Left lung (tissue), 10 donors: ENCODE data around the gene FOXN1. TPM values are rescaled to one million over a fixed set of nuclear protein-coding genes. Genes with fewer than 3 reads are reported as not detected.
"Not testable (repeated sequence)": the region's sequence is repeated elsewhere in the genome, so short reads cannot be mapped to it uniquely, and the experiment has no call there.

Experiments used
- ATAC-seq: fragments of 200-7000 bp; cut with Tn5 transposase; one replicate; pipeline ENCODE4 v1.9.1; 2020; ENCODE audit warnings: moderate library complexity
- DNase-seq, 4 donors: peaks; one replicate each; pipeline ENCODE4 v3.0.0-alpha.2; 2013 to 2020
- H3K27ac ChIP-seq, 2 donors: fragments of 200-600 bp; sonication (generic) in 1 of 2; one replicate each; pipeline versions ENCODE4 v1.5.0 to v1.8.0; 2020 to 2021
- H3K27me3 ChIP-seq, 2 donors: fragments of 200-600 bp; sonication (generic) in 1 of 2; one replicate each; pipeline versions ENCODE4 v1.5.0 to v1.8.0; 2020 to 2021
- H3K36me3 ChIP-seq, 2 donors: fragments of 200-600 bp; sonication (generic) in 1 of 2; one replicate each; pipeline versions ENCODE4 v1.5.0 to v1.8.0; 2020 to 2021
- H3K4me1 ChIP-seq, 2 donors: fragments of 200-600 bp; one replicate each; pipeline ENCODE4 v1.8.0; 2021
- H3K4me3 ChIP-seq, 2 donors: fragments of 200-600 bp; sonication (generic) in 1 of 2; one replicate each; pipeline versions ENCODE4 v1.5.0 to v1.8.0; 2020 to 2021; ENCODE audit warnings: mild to moderate bottlenecking in 1 of 2
- H3K9me3 ChIP-seq, 2 donors: fragments of 200-600 bp; sonication (generic) in 1 of 2; one replicate each; pipeline versions ENCODE4 v1.5.0 to v1.8.0; 2020 to 2021
- intact Hi-C, 2 donors: fragments of 100-400 bp; cut with DNase I; formaldehyde crosslinking; loops; one replicate each; pipeline versions ENCODE4 v1.11.2 to v1.14.2; 2022
- polyA plus RNA-seq, 6 donors: library from polyadenylated mRNA; unstranded; fragments of 120-200 nt; gene quantifications; one replicate each; pipeline ENCODE4 v1.2.1, GENCODE V29; 2013; ENCODE audit not compliant: insufficient read length in 6 of 6
- total RNA-seq, 2 donors: library from RNA; stranded (reverse); fragmentation: NEBNext Ultra II Directional; extraction: Animal tissue kit (Norgen Biotek cat#: 25700); gene quantifications; one replicate each; pipeline ENCODE4 v1.2.1, GENCODE V29; 2021
- TF ChIP-seq, protein P1 (sequence below), 2 donors: fragments of 200-600 bp; sonication (generic) in 1 of 2; IDR thresholded peaks; one replicate each; pipeline versions ENCODE4 v1.5.0 to v1.8.0; 2021; ENCODE audit warnings: antibody characterized with exemption in 2 of 2
- donor health status: DM: no; HTN: yes; CAD: no.
- donor health status: DM: no; HTN: no; CAD: no.

FOXN1 gene
- total and polyA plus RNA-seq, 8 donors: 0.06 to 0.29 (median 0.18) TPM

DNA sequence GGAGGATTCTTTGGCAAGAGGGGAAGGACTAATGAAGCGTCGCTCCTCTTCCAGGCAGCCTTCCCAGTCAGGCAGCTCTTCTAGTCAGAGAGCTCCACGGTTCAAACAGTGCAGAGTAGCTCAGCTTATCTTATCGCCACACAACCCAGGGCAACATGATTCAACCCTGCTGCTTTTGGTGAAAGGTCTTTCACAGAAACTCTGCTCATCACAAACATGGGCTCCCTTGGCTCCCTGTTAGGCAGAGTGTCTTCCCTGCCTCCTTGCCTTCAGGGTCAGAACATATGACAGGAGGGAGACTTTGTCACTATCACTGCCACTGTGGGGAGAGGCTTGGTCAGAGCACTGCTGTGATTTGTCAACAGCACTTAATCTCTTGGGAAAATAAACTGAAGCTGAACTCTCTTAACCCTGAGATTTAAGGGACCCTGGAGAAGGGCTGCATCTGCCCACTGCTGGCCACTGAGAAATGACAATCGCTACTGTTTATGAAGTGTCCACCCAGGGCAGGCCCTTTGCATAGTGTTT is 39.6 kb upstream of the FOXN1 start:
- DNase-seq: peak in 2 of 4 donors; percentile 51 to 53
- Histone ChIP-seq H3K9me3 (no peaks in the 10 kb centered on the region), H3K4me3 (no peak overlapping the region), H3K27ac (no peak overlapping the region), H3K27me3 (peaks cover 0 to 6% of the 10 kb centered on the region in 2 donors), H3K4me1 (peaks cover 0 to 25% of the 10 kb centered on the region in 2 donors), H3K36me3 (no peaks in the 10 kb centered on the region)
- intact Hi-C loops: no loop called here
- peak; percentile 11 for ATAC-seq
- TF ChIP-seq, protein P1, sequence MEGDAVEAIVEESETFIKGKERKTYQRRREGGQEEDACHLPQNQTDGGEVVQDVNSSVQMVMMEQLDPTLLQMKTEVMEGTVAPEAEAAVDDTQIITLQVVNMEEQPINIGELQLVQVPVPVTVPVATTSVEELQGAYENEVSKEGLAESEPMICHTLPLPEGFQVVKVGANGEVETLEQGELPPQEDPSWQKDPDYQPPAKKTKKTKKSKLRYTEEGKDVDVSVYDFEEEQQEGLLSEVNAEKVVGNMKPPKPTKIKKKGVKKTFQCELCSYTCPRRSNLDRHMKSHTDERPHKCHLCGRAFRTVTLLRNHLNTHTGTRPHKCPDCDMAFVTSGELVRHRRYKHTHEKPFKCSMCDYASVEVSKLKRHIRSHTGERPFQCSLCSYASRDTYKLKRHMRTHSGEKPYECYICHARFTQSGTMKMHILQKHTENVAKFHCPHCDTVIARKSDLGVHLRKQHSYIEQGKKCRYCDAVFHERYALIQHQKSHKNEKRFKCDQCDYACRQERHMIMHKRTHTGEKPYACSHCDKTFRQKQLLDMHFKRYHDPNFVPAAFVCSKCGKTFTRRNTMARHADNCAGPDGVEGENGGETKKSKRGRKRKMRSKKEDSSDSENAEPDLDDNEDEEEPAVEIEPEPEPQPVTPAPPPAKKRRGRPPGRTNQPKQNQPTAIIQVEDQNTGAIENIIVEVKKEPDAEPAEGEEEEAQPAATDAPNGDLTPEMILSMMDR (IDR thresholded peaks at IDR 0.05): no peak

DNA sequence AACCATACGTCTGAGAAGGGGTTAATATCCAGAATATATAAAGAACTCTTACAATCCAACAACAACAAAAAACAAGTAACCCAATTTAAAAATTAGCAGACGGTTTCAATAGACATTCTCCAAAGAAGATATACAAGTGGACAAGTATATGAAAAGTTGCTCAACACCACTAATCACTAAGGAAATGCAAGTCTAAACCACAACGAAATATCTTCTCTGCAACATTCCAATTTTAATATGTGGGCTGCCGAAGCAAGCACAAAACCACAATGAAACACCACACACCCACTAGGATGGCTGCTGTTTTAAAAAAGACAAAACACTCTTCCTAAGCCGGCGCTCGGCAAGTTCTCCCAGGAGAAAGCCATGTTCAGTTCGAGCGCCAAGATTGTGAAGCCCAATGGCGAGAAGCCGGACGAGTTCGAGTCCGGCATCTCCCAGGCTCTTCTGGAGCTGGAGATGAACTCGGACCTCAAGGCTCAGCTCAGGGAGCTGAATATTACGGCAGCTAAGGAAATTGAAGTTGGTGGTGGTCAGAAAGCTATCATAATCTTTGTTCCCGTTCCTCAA is 38.6 kb upstream of the FOXN1 start:
- no peak overlapping the region for H3K4me3 ChIP-seq
- H3K27ac ChIP-seq: no peak overlapping the region

DNA sequence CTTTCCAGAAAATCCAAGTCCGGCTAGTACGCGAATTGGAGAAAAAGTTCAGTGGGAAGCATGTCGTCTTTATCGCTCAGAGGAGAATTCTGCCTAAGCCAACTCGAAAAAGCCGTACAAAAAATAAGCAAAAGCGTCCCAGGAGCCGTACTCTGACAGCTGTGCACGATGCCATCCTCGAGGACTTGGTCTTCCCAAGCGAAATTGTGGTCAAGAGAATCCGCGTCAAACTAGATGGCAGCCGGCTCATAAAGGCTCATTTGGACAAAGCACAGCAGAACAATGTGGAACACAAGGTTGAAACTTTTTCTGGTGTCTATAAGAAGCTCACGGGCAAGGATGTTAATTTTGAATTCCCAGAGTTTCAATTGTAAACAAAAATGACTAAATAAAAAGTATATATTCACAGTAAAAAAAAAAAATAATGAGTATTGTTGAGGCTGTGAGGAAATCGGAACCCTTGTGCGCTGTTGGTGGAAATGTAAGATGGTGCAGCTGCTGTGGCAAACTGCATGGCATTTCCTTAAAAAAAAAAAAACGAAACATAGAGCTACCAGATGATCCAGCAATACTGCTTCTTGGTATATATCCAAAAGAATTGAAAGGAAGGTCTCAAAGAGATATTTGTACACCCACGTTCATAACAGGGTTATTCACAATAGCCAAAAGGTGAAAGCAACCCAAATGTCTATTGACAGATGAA is 38.0 kb upstream of the FOXN1 start:
- intact Hi-C loops, ATAC-seq, H3K4me3 ChIP-seq, H3K9me3 ChIP-seq, DNase-seq, H3K27ac ChIP-seq, H3K36me3 ChIP-seq, H3K27me3 ChIP-seq: not testable (repeated sequence)
- peaks cover 0 to 25% of the 10 kb centered on the region in 2 donors for H3K4me1 ChIP-seq

More for the DNA sequence above, 38.6 kb upstream of the FOXN1 start:
- intact Hi-C loops: no loop called here
- H3K36me3 ChIP-seq: no peaks in the 10 kb centered on the region
- H3K9me3 ChIP-seq: no peaks in the 10 kb centered on the region
- DNase-seq: no peak
- peaks cover 0 to 6% of the 10 kb centered on the region in 2 donors for H3K27me3 ChIP-seq
- ATAC-seq: peak; percentile 15
- TF ChIP-seq, protein P1 (IDR thresholded peaks at IDR 0.05): no peak
- H3K4me1 ChIP-seq: peaks cover 0 to 25% of the 10 kb centered on the region in 2 donors

DNA sequence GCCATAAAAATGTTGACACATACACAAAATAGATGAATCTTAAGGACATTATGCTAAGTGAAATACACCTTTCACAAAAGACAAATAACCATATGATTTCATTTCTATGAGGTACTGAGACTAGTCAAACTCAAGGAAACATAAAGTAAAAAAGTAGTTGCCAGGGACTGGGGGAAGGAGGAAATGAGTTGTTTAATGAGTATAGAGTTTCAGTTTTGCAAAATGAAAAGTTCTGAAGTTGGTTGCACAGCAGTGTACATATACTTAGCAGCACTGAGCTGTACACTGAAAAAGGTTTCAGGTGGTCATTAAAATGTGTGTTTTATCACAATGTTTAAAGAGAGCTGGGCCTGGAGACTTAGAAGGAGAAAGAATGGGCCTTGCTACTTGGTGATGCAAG is 37.4 kb upstream of the FOXN1 start:
- intact Hi-C loops: no loop called here
- Histone ChIP-seq H3K4me1 (peaks cover 0 to 25% of the 10 kb centered on the region in 2 donors), H3K27me3 (peaks cover 0 to 6% of the 10 kb centered on the region in 2 donors), H3K36me3 (no peaks in the 10 kb centered on the region), H3K9me3 (no peaks in the 10 kb centered on the region), H3K4me3 (no peak overlapping the region), H3K27ac (no peak overlapping the region)
- ATAC-seq (peak; percentile 43), DNase-seq (no peak)
- TF ChIP-seq, protein P1 (IDR thresholded peaks at IDR 0.05): no peak

DNA sequence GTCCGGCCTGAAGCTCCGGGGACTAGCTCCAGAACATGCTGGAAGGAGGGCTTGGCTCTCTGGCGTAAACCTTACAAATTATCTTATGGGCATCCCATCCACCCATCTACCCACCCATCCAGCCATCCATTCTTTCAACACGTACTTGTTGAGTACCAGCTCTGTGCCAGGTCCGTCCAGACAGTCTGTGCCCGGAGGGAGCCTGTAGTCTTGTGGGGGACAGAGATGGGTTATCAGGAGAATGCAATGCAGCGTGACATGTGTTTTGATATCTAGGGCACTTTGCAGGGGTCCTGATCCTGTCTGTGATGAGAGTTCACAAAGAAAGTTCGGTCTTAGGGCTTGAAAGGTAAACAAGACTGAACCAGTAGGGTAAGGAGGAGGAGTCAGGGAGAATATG is 36.8 kb upstream of the FOXN1 start:
- no peaks in the 10 kb centered on the region for H3K9me3 ChIP-seq
- H3K27me3 ChIP-seq: peaks cover 0 to 6% of the 10 kb centered on the region in 2 donors
- DNase-seq (no peak), ATAC-seq (no peak)
- no peaks in the 10 kb centered on the region for H3K36me3 ChIP-seq
- TF ChIP-seq, protein P1 (IDR thresholded peaks at IDR 0.05): no peak
- H3K4me1 ChIP-seq: peaks cover 0 to 25% of the 10 kb centered on the region in 2 donors
- H3K4me3 ChIP-seq: no peak overlapping the region
- intact Hi-C loops: no loop called here
- no peak overlapping the region for H3K27ac ChIP-seq
